OCI-LY3 (cell line): ENCODE data around the gene TBATA.

Source experiments
- H2AFZ ChIP-seq: fragments of 200-600, 300-600 bp; shearing (Covaris generic); 2 replicates; pipeline ENCODE4 v1.6.0; 2014; ENCODE audit warnings: antibody characterized with exemption, low read depth, low read length
- H3K27ac ChIP-seq: fragments of 200-600, 300-600 bp; sonication (generic); 2 replicates; pipeline ENCODE4 v1.5.1; 2014; ENCODE audit warnings: mild to moderate bottlenecking, low read length, moderate library complexity, mixed read lengths
- H3K27me3 ChIP-seq: fragments of 200-600, 300-600 bp; sonication (generic); 2 replicates; pipeline ENCODE4 v1.6.1; 2014; ENCODE audit warnings: low read depth, low read length, mixed read lengths
- H3K36me3 ChIP-seq: fragments of 200-600, 300-600 bp; sonication (generic); replicated peaks from 2 replicates; pipeline ENCODE3; 2014; ENCODE audit warnings: low read depth, low read length, mixed read lengths
- H3K4me1 ChIP-seq: fragments of 300-600, 200-600 bp; sonication (generic); 2 replicates; pipeline ENCODE4 v1.6.1; 2014; ENCODE audit warnings: low read length, mixed read lengths
- H3K4me2 ChIP-seq: fragments of 200-600, 300-600 bp; sonication (generic); 2 replicates; pipeline ENCODE4 v1.6.1; 2014; ENCODE audit warnings: low read length, mixed read lengths
- H3K4me3 ChIP-seq: fragments of 300-600, 200-600 bp; sonication (generic); 2 replicates; pipeline ENCODE4 v1.5.1; 2014; ENCODE audit warnings: antibody characterized with exemption, mild to moderate bottlenecking, low read length, moderate library complexity
- H3K79me2 ChIP-seq: fragments of 300-600, 200-600 bp; shearing (Covaris generic); 2 replicates; pipeline ENCODE4 v1.6.1; 2014; ENCODE audit warnings: mild to moderate bottlenecking, low read length, mixed read lengths
- H3K9ac ChIP-seq: fragments of 300-600, 200-600 bp; shearing (Covaris generic); 2 replicates; pipeline ENCODE4 v1.6.0; 2014; ENCODE audit warnings: mild to moderate bottlenecking, low read length, moderate library complexity
- H3K9me3 ChIP-seq: fragments of 200-600, 300-600 bp; shearing (Covaris generic); 2 replicates; pipeline ENCODE4 v1.6.1; 2014; ENCODE audit warnings: low read length, mixed read lengths; ENCODE audit not compliant: insufficient read depth
- H4K20me1 ChIP-seq: fragments of 200-600, 300-600 bp; sonication (generic); 2 replicates; pipeline ENCODE4 v1.6.1; 2016; ENCODE audit warnings: low read length, mixed read lengths; ENCODE audit not compliant: insufficient read depth
- CTCF ChIP-seq: fragments of 200-600, 300-600 bp; sonication (generic); IDR thresholded peaks from 2 replicates; pipeline ENCODE4 v1.5.1; 2014; ENCODE audit warnings: antibody characterized with exemption, low read length, low read depth
- EZH2phosphoT487 ChIP-seq: fragments of 200-600 bp; shearing (Covaris generic); IDR thresholded peaks from 2 replicates; pipeline ENCODE4 v1.6.1; 2018; ENCODE audit warnings: antibody characterized with exemption, mixed run types, low read depth

TBATA gene

GRCh38 chr10:70742537-70743429, 42.4 kb downstream of the TBATA start:
- H3K4me3 ChIP-seq: no peak overlapping the region
- TF ChIP-seq CTCF: no peak
- no peak for TF ChIP-seq EZH2phosphoT487
- no peaks in the 10 kb centered on the region for H3K9me3 ChIP-seq
- H4K20me1 ChIP-seq: no peaks in the 10 kb centered on the region
- no peak overlapping the region for H3K27ac ChIP-seq
- peaks cover 7% of the 10 kb centered on the region for H3K4me1 ChIP-seq
- no peaks in the 10 kb centered on the region for H3K27me3 ChIP-seq
- H3K9ac ChIP-seq: no peak overlapping the region
- no peak overlapping the region for H3K4me2 ChIP-seq
- no peaks in the 10 kb centered on the region for H3K36me3 ChIP-seq
- H3K79me2 ChIP-seq: no peaks in the 10 kb centered on the region
- 0 out of 2 replicates have a peak overlapping the region, but pooled peaks have one; percentile 44 for H2AFZ ChIP-seq

GRCh38 chr10:70740406-70741288, 44.5 kb downstream of the TBATA start:
- TF ChIP-seq EZH2phosphoT487: no peak
- no peak for TF ChIP-seq CTCF

GRCh38 chr10:70738761-70739121, 46.4 kb downstream of the TBATA start:
- no peaks in the 10 kb centered on the region for H3K79me2 ChIP-seq
- no peaks in the 10 kb centered on the region for H3K36me3 ChIP-seq
- no peaks in the 10 kb centered on the region for H3K27me3 ChIP-seq
- no peak overlapping the region for H3K4me2 ChIP-seq
- H4K20me1 ChIP-seq: no peaks in the 10 kb centered on the region
- no peak overlapping the region for H3K4me3 ChIP-seq
- peaks cover 7% of the 10 kb centered on the region for H3K4me1 ChIP-seq
- H3K9me3 ChIP-seq: no peaks in the 10 kb centered on the region
- no peak overlapping the region for H2AFZ ChIP-seq
- no peak overlapping the region for H3K9ac ChIP-seq
- no peak for TF ChIP-seq CTCF
- no peak for TF ChIP-seq EZH2phosphoT487
- no peak overlapping the region for H3K27ac ChIP-seq

More at GRCh38 chr10:70740406-70741288, 44.5 kb downstream of the TBATA start:
- Histone ChIP-seq H3K9me3 (no peaks in the 10 kb centered on the region), H2AFZ (no peak overlapping the region), H3K27ac (no peak overlapping the region), H3K27me3 (no peaks in the 10 kb centered on the region), H4K20me1 (no peaks in the 10 kb centered on the region), H3K4me3 (no peak overlapping the region), H3K4me2 (no peak overlapping the region), H3K9ac (no peak overlapping the region), H3K4me1 (peaks cover 7% of the 10 kb centered on the region), H3K79me2 (no peaks in the 10 kb centered on the region), H3K36me3 (no peaks in the 10 kb centered on the region)
